IMR-90 (cell line): ENCODE results near the gene SECTM1. TPM values are rescaled to one million over a fixed set of nuclear protein-coding genes. Genes with fewer than 3 reads are reported as not detected.

Experiments used
- ATAC-seq: fragments of 200-7000 bp; cut with Tn5 transposase; 2 replicates; pipeline ENCODE4 v1.9.1; 2020; ENCODE audit warnings: low read depth, mild to moderate bottlenecking, moderate library complexity
- BruUV-seq: library from RNA; stranded (reverse); fragments of 400-500 nt; replicated peaks from 2 replicates; lab custom pipeline; 2021; lab: Mats Ljungman, UMichigan
- CTCF ChIA-PET: fragments of 300-600 bp; formaldehyde crosslinking; extraction: SDS; loops from one replicate; lab custom pipeline; 2021; ENCODE audit warnings: antibody characterized with exemption; lab: Yijun Ruan, JAX
- POLR2A ChIA-PET: fragments of 300-600 bp; sonication (Branson Sonifier 250); formaldehyde crosslinking; loops from one replicate; lab custom pipeline; 2022; ENCODE audit warnings: antibody characterized with exemption; ENCODE audit not compliant: unreplicated experiment; lab: Charles Lee
- DNase-seq: peaks from one replicate; pipeline ENCODE4 v3.0.0; 2013
- H2AFZ ChIP-seq: replicated peaks from 2 replicates; pipeline ENCODE3; 2013; ENCODE audit warnings: low read length, mild to moderate bottlenecking; ENCODE audit not compliant: poor library complexity
- H2AK5ac ChIP-seq: 2 replicates; pipeline ENCODE4 v1.6.1; 2013; ENCODE audit warnings: low read depth, low read length, inconsistent platforms
- H2AK9ac ChIP-seq: replicated peaks from 2 replicates; pipeline ENCODE3; 2013; ENCODE audit warnings: mild to moderate bottlenecking, low read depth, low read length, moderate library complexity; ENCODE audit not compliant: poor library complexity
- H2BK120ac ChIP-seq: 2 replicates; pipeline ENCODE4 v1.6.1; 2013; ENCODE audit warnings: low read depth, low read length, inconsistent platforms
- H2BK15ac ChIP-seq: 3 replicates; pipeline ENCODE4 v1.6.1; 2013; ENCODE audit warnings: low read depth, low read length, inconsistent platforms
- H2BK20ac ChIP-seq: 2 replicates; pipeline ENCODE4 v1.6.1; 2013; ENCODE audit warnings: low read depth, mild to moderate bottlenecking, inconsistent platforms, low read length, moderate library complexity
- H2BK5ac ChIP-seq: 2 replicates; pipeline ENCODE4 v1.6.1; 2013; ENCODE audit warnings: mild to moderate bottlenecking, low read depth, low read length, inconsistent platforms; ENCODE audit not compliant: poor library complexity, severe bottlenecking
- H3K14ac ChIP-seq: replicated peaks from 2 replicates; pipeline ENCODE4 v1.6.1; 2013; ENCODE audit warnings: low read depth, low read length, inconsistent platforms
- H3K18ac ChIP-seq: 2 replicates; pipeline ENCODE4 v1.6.1; 2013; ENCODE audit warnings: low read depth, low read length, control low read depth
- H3K23ac ChIP-seq: 2 replicates; pipeline ENCODE4 v1.6.1; 2013; ENCODE audit warnings: low read depth, low read length, inconsistent platforms
- H3K27ac ChIP-seq: 2 replicates; pipeline ENCODE4 v1.5.1; 2013; ENCODE audit warnings: mild to moderate bottlenecking, control low read depth, low read length; ENCODE audit not compliant: insufficient read depth
- H3K27me3 ChIP-seq: 2 replicates; pipeline ENCODE4 v1.6.1; 2013; ENCODE audit warnings: low read length; ENCODE audit not compliant: control insufficient read depth, insufficient read depth
- H3K36me3 ChIP-seq: 2 replicates; pipeline ENCODE4 v1.6.1; 2013; ENCODE audit warnings: low read length, mixed read lengths; ENCODE audit not compliant: control insufficient read depth, insufficient read depth
- H3K4ac ChIP-seq: 2 replicates; pipeline ENCODE4 v1.6.1; 2013; ENCODE audit warnings: low read depth, low read length, inconsistent platforms
- H3K4me1 ChIP-seq: 2 replicates; pipeline ENCODE4 v1.6.1; 2013; ENCODE audit warnings: low read length, mixed read lengths; ENCODE audit not compliant: control insufficient read depth, insufficient read depth
- H3K4me2 ChIP-seq: 2 replicates; pipeline ENCODE4 v1.6.1; 2013; ENCODE audit warnings: low read depth, mild to moderate bottlenecking, control low read depth, low read length, moderate library complexity
- H3K4me3 ChIP-seq: 2 replicates; pipeline ENCODE4 v1.5.1; 2013; ENCODE audit warnings: low read depth, mild to moderate bottlenecking, control low read depth, low read length, moderate library complexity; ENCODE audit not compliant: insufficient read depth
- H3K56ac ChIP-seq: 2 replicates; pipeline ENCODE4 v1.6.1; 2013; ENCODE audit warnings: low read length, inconsistent platforms; ENCODE audit not compliant: insufficient read depth; ENCODE audit errors: extremely low read depth
- H3K79me1 ChIP-seq, 2 experiments: 2 replicates each; pipeline ENCODE4 v1.6.1; 2013; ENCODE audit warnings: low read length in 2 of 2, inconsistent platforms in 1 of 2, low read depth in 1 of 2
- H3K9ac ChIP-seq: 2 replicates; pipeline ENCODE4 v1.6.1; 2013; ENCODE audit warnings: low read depth, low read length, control low read depth
- H3K9me1 ChIP-seq: 2 replicates; pipeline ENCODE4 v1.6.1; 2013; ENCODE audit warnings: low read length, inconsistent platforms; ENCODE audit not compliant: insufficient read depth
- H3K9me3 ChIP-seq: 2 replicates; pipeline ENCODE4 v1.6.1; 2013; ENCODE audit warnings: low read length; ENCODE audit not compliant: control insufficient read depth, insufficient read depth
- H4K20me1 ChIP-seq: 2 replicates; pipeline ENCODE4 v1.6.1; 2013; ENCODE audit warnings: low read length, inconsistent platforms; ENCODE audit not compliant: insufficient read depth
- H4K5ac ChIP-seq: 2 replicates; pipeline ENCODE4 v1.6.1; 2013; ENCODE audit warnings: mild to moderate bottlenecking, low read depth, low read length, control low read depth
- H4K8ac ChIP-seq, 2 experiments: 2 replicates each; pipeline ENCODE4 v1.6.1; 2013; ENCODE audit warnings: low read depth in 2 of 2, low read length in 2 of 2, control low read depth in 1 of 2, inconsistent platforms in 1 of 2
- H4K91ac ChIP-seq: 2 replicates; pipeline ENCODE4 v1.6.1; 2013; ENCODE audit warnings: low read depth, low read length, inconsistent platforms; ENCODE audit not compliant: insufficient read depth
- BHLHE40 ChIP-seq: fragments of 150-350 bp; IDR thresholded peaks from 2 replicates; pipeline ENCODE4 v1.6.1; 2016; ENCODE audit warnings: mild to moderate bottlenecking, low read depth, low read length
- CEBPB ChIP-seq: IDR thresholded peaks from 2 replicates; pipeline ENCODE4 v1.6.1; 2012; ENCODE audit warnings: low read depth, low read length, improper control_type of control experiment
- CHD1 ChIP-seq: IDR thresholded peaks from 2 replicates; pipeline ENCODE4 v1.6.1; 2012; ENCODE audit warnings: low read depth, low read length, improper control_type of control experiment
- CTCF ChIP-seq: conservative IDR thresholded peaks from 2 replicates; pipeline ENCODE4 v1.5.1; 2012; ENCODE audit warnings: mild to moderate bottlenecking, low read depth, low read length, improper control_type of control experiment
- MAFK ChIP-seq: IDR thresholded peaks from 2 replicates; pipeline ENCODE4 v1.6.1; 2012; ENCODE audit warnings: low read depth, low read length, improper control_type of control experiment
- MXI1 ChIP-seq: IDR thresholded peaks from 2 replicates; pipeline ENCODE4 v1.6.1; 2012; ENCODE audit warnings: low read depth, mild to moderate bottlenecking, low read length, moderate library complexity, borderline replicate concordance
- POLR2A ChIP-seq: IDR thresholded peaks from 2 replicates; pipeline ENCODE4 v1.6.1; 2012; ENCODE audit warnings: mild to moderate bottlenecking, low read depth, low read length
- RAD21 ChIP-seq: IDR thresholded peaks from 2 replicates; pipeline ENCODE4 v1.6.1; 2012; ENCODE audit warnings: low read length, improper control_type of control experiment
- RCOR1 ChIP-seq: IDR thresholded peaks from 2 replicates; pipeline ENCODE4 v1.6.1; 2012; ENCODE audit warnings: mild to moderate bottlenecking, low read length, improper control_type of control experiment; ENCODE audit not compliant: insufficient replicate concordance
- SMC3 ChIP-seq: fragments of 150-350 bp; IDR thresholded peaks from 2 replicates; pipeline ENCODE4 v1.6.1; 2016; ENCODE audit warnings: low read depth, mild to moderate bottlenecking, antibody characterized with exemption, low read length, moderate library complexity
- WGBS, 2 experiments: methylation state at CpG; one replicate each; pipeline versions ENCODE4 v1.1.5 to v1.1.7; 2013; ENCODE audit warnings: missing lambda C conversion rate in 2 of 2; ENCODE audit not compliant: insufficient read length in 1 of 2; ENCODE audit errors: extremely low coverage in 2 of 2; 5-methylcytosine and 5-hydroxymethylcytosine counted together
- dilution Hi-C: fragments of 300-500 bp; cut with HindIII; formaldehyde crosslinking; loops from one replicate; pipeline ENCODE4 v1.14.3; 2018; ENCODE audit warnings: low sequenced_read_pairs; ENCODE audit not compliant: unreplicated experiment
- in situ Hi-C: fragments of 300-500 bp; cut with MboI; formaldehyde crosslinking; loops from 3 replicates; pipeline ENCODE4 v1.14.3; 2019; ENCODE audit warnings: low sequenced_read_pairs, inconsistent platforms, mixed read lengths
- intact Hi-C: fragments of 100-400 bp; cut with micrococcal nuclease; formaldehyde crosslinking; loops from 2 replicates; pipeline ENCODE4 v1.10.0; 2022
- polyA plus RNA-seq, 3 experiments: library from polyadenylated mRNA; depleted of rRNA; stranded (reverse); fragments of >200 nt; gene quantifications; 2 replicates each; pipeline ENCODE4 v1.2.3, GENCODE V29; 2012; ENCODE audit warnings: low replicate concordance in 1 of 3
- total RNA-seq: library from RNA; depleted of rRNA; stranded (reverse); fragments of >200 nt; gene quantifications from 2 replicates; pipeline ENCODE4 v1.2.3, GENCODE V29; 2012
- TF ChIP-seq, protein P1 (sequence below): fragments of 150-350 bp; IDR thresholded peaks from 2 replicates; pipeline ENCODE4 v1.6.1; 2016; ENCODE audit warnings: low read depth, mild to moderate bottlenecking, low read length, moderate library complexity, borderline replicate concordance

SECTM1 gene
- total and polyA plus RNA-seq, 2 of the 4 experiments (the other 2 are of a cell fraction) = 2.3 to 4.4 TPM

GRCh38 chr17:82303944-82304808 is 29.4 kb downstream of the SECTM1 start (continued):
- no peak for TF ChIP-seq RAD21

GRCh38 chr17:82302991-82303943 is 30.3 kb downstream of the SECTM1 start:
- Histone ChIP-seq H4K20me1 (no peaks in the 10 kb centered on the region; the same call in 1 of the 2 replicates), H3K27me3 (peaks cover 3% of the 10 kb centered on the region), H3K4me2 (no peak overlapping the region), H2BK5ac (no peak overlapping the region), H3K9ac (no peak overlapping the region), H3K14ac (no peak overlapping the region), H4K8ac (no peak overlapping the region), H2BK15ac (no peak overlapping the region), H2BK120ac (no peak overlapping the region), H3K4me3 (no peak overlapping the region), H2BK20ac (no peak overlapping the region), H3K27ac (no peak overlapping the region), H3K9me1 (peaks cover 4% of the 10 kb centered on the region; the same call in 1 of the 2 replicates), H4K5ac (no peak overlapping the region), H4K91ac (no peak overlapping the region), H3K9me3 (no peaks in the 10 kb centered on the region), H3K4me1 (peaks cover 9% of the 10 kb centered on the region), H3K18ac (no peak overlapping the region), H3K23ac (no peak overlapping the region), H2AK5ac (no peak overlapping the region), H2AFZ (peak overlapping the region; percentile 41), H3K4ac (no peak overlapping the region), H2AK9ac (peak overlapping the region; percentile 37), H3K79me1 (0 out of 4 replicates have a peak, but pooled peaks cover 0 to 4% of the 10 kb centered on the region in 2 experiments), H3K36me3 (no peaks in the 10 kb centered on the region), H3K56ac (no peak overlapping the region)
- no peak for ATAC-seq
- BruUV-seq = no TSS peak
- intact Hi-C loops (no loop called here), in situ Hi-C loops (no loop called here), dilution Hi-C loops (no loop called here)
- CTCF ChIA-PET = no interaction called here
- DNase-seq = no peak
- 100% methylated on average over 1 of the region's 35 CpGs; no CpG with 5 or more reads in 1 of the 2 experiments for WGBS, 2 experiments
- POLR2A ChIA-PET = no interaction called here
- TF ChIP-seq RCOR1 (no peak), MXI1 (no peak), CEBPB (no peak), MAFK (no peak), SMC3 (no peak), RAD21 (no peak), CTCF (no peak), CHD1 (no peak), POLR2A (no peak), BHLHE40 (no peak)
- TF ChIP-seq, protein P1, sequence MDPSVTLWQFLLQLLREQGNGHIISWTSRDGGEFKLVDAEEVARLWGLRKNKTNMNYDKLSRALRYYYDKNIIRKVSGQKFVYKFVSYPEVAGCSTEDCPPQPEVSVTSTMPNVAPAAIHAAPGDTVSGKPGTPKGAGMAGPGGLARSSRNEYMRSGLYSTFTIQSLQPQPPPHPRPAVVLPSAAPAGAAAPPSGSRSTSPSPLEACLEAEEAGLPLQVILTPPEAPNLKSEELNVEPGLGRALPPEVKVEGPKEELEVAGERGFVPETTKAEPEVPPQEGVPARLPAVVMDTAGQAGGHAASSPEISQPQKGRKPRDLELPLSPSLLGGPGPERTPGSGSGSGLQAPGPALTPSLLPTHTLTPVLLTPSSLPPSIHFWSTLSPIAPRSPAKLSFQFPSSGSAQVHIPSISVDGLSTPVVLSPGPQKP = no peak
